Measurements from ENCODE around the gene FRMD4A. TPM values are rescaled to one million over a fixed set of nuclear protein-coding genes. Genes with fewer than 3 reads are reported as not detected.
"Not testable (repeated sequence)": the region's sequence is repeated elsewhere in the genome, so short reads cannot be mapped to it uniquely, and the experiment has no call there.

The FRMD4A gene
- total RNA-seq, 1 experiment from 2014 or later: 18.3 TPM

- CTCF ChIA-PET: no interaction called here
These were observed 408.8 kb downstream of the FRMD4A start for GRCh38 chr10:13921941-13922340.

GRCh38 chr10:13921131-13921530, 409.6 kb downstream of the FRMD4A start:
- H3K9me2 ChIP-seq (ENCODE audit: insufficient read depth); H3K27me3 ChIP-seq (ENCODE audit: insufficient read depth, low read depth); H3K36me3 ChIP-seq (ENCODE audit: low read depth); DNase-seq; H4K20me1 ChIP-seq (ENCODE audit: insufficient read depth); H3K79me2 ChIP-seq (ENCODE audit: low read depth); H3K4me2 ChIP-seq; H3K9me3 ChIP-seq (ENCODE audit: insufficient read depth, low read depth); H2AFZ ChIP-seq; POLR2A ChIA-PET (ENCODE audit: unreplicated experiment); intact Hi-C loops (cut with micrococcal nuclease; ENCODE audit: unreplicated experiment); H3K4me3 ChIP-seq; CTCF ChIA-PET; BruUV-seq (replicated peaks); H3K27ac ChIP-seq: not testable (repeated sequence)
- peaks cover 18% of the 10 kb centered on the region for H3K4me1 ChIP-seq (replicated peaks; ENCODE audit: insufficient read depth)
- H3F3A ChIP-seq (ENCODE audit: insufficient read depth, low read depth): peaks cover 19% of the 10 kb centered on the region

More at GRCh38 chr10:13921941-13922340, 408.8 kb downstream of the FRMD4A start:
- POLR2A ChIA-PET (ENCODE audit: unreplicated experiment): no interaction called here
- no TSS peak for BruUV-seq (replicated peaks)
- H3K27me3 ChIP-seq (ENCODE audit: insufficient read depth, low read depth): no peaks in the 10 kb centered on the region
- H3K79me2 ChIP-seq (ENCODE audit: low read depth): no peaks in the 10 kb centered on the region
- TF ChIP-seq CTCF (conservative IDR thresholded peaks at IDR 0.05) (no peak), EZH2 (IDR thresholded peaks at IDR 0.05; ENCODE audit: low read depth) (no peak)
- H3K4me1 ChIP-seq (replicated peaks; ENCODE audit: insufficient read depth): peaks cover 18% of the 10 kb centered on the region
- no peak overlapping the region for H3K4me3 ChIP-seq
- H3F3A ChIP-seq (ENCODE audit: insufficient read depth, low read depth): peaks cover 19% of the 10 kb centered on the region
- H4K20me1 ChIP-seq (ENCODE audit: insufficient read depth): no peaks in the 10 kb centered on the region
- H3K36me3 ChIP-seq (ENCODE audit: low read depth): no peaks in the 10 kb centered on the region
- no peaks in the 10 kb centered on the region for H3K9me3 ChIP-seq (ENCODE audit: insufficient read depth, low read depth)
- H2AFZ ChIP-seq: no peak overlapping the region
- H3K9me2 ChIP-seq (ENCODE audit: insufficient read depth): no peaks in the 10 kb centered on the region
- intact Hi-C loops (cut with micrococcal nuclease; ENCODE audit: unreplicated experiment): no loop called here
- no peak overlapping the region for H3K4me2 ChIP-seq
- no peak overlapping the region for H3K27ac ChIP-seq
- DNase-seq: no peak

- no peak overlapping the region for H3K27ac ChIP-seq
These were observed 410.3 kb downstream of the FRMD4A start for GRCh38 chr10:13920465-13920864.

More at GRCh38 chr10:13920465-13920864, 410.3 kb downstream of the FRMD4A start:
- intact Hi-C loops (cut with micrococcal nuclease; ENCODE audit: unreplicated experiment): no loop called here
- peaks cover 18% of the 10 kb centered on the region for H3K4me1 ChIP-seq (replicated peaks; ENCODE audit: insufficient read depth)
- ChIA-PET POLR2A (ENCODE audit: unreplicated experiment) (no interaction called here), CTCF (no interaction called here)
- H3K4me2 ChIP-seq: no peak overlapping the region
- H3K4me3 ChIP-seq: no peak overlapping the region
- no peaks in the 10 kb centered on the region for H3K9me3 ChIP-seq (ENCODE audit: insufficient read depth, low read depth)
- TF ChIP-seq EZH2 (IDR thresholded peaks at IDR 0.05; ENCODE audit: low read depth) (no peak), CTCF (conservative IDR thresholded peaks at IDR 0.05) (no peak)
- H3K9me2 ChIP-seq (ENCODE audit: insufficient read depth): no peaks in the 10 kb centered on the region
- H3K79me2 ChIP-seq (ENCODE audit: low read depth): no peaks in the 10 kb centered on the region
- BruUV-seq (replicated peaks): no TSS peak
- H3K36me3 ChIP-seq (ENCODE audit: low read depth): no peaks in the 10 kb centered on the region
- H2AFZ ChIP-seq: no peak overlapping the region
- H3K27me3 ChIP-seq (ENCODE audit: insufficient read depth, low read depth): no peaks in the 10 kb centered on the region
- peaks cover 19% of the 10 kb centered on the region for H3F3A ChIP-seq (ENCODE audit: insufficient read depth, low read depth)
- no peaks in the 10 kb centered on the region for H4K20me1 ChIP-seq (ENCODE audit: insufficient read depth)
- DNase-seq: no peak
